NCI-H510A treated with DMSO at 0.1 percent for 48 hours (cell line): ENCODE data around the gene ASCC3.
A peak's percentile ranks its signal among the peaks of the same experiment; 100 is the strongest.
"Not testable (repeated sequence)": the region's sequence is repeated elsewhere in the genome, so short reads cannot be mapped to it uniquely, and the experiment has no call there.

Source experiments
- DNase-seq: peaks from one replicate; lab custom pipeline; 2025; lab: John Stamatoyannopoulos, UW

The ASCC3 gene

GRCh38 chr6:100663219-100663863, 217.8 kb downstream of the ASCC3 start:
- no peak for DNase-seq

GRCh38 chr6:100662264-100662663, 218.9 kb downstream of the ASCC3 start:
- DNase-seq, result no peak

- no peak for DNase-seq
These were observed 222.6 kb downstream of the ASCC3 start for GRCh38 chr6:100658486-100658885.

- peak; percentile 43 for DNase-seq
These were observed 223.3 kb downstream of the ASCC3 start for GRCh38 chr6:100657678-100658330.

GRCh38 chr6:100641147-100641546, 240.0 kb downstream of the ASCC3 start:
- not testable (repeated sequence) for DNase-seq

GRCh38 chr6:100633096-100633777, 247.9 kb downstream of the ASCC3 start:
- no peak for DNase-seq

- no peak for DNase-seq
These were observed 250.6 kb downstream of the ASCC3 start for GRCh38 chr6:100630536-100630935.

GRCh38 chr6:100627911-100628758, 253.0 kb downstream of the ASCC3 start:
- no peak for DNase-seq

GRCh38 chr6:100626721-100627120, 254.4 kb downstream of the ASCC3 start:
- DNase-seq, result no peak

- DNase-seq, result no peak
These were observed 258.0 kb downstream of the ASCC3 start for GRCh38 chr6:100622907-100623692.

- no peak for DNase-seq
These were observed 260.9 kb downstream of the ASCC3 start for GRCh38 chr6:100620085-100620840.

- DNase-seq, result no peak
These were observed 262.8 kb downstream of the ASCC3 start for GRCh38 chr6:100618351-100618671.

GRCh38 chr6:100617633-100618350, 263.3 kb downstream of the ASCC3 start:
- DNase-seq, result no peak

GRCh38 chr6:100614933-100615332, 266.2 kb downstream of the ASCC3 start:
- no peak for DNase-seq

- no peak for DNase-seq
These were observed 266.7 kb downstream of the ASCC3 start for GRCh38 chr6:100614386-100614785.

- no peak for DNase-seq
These were observed 267.5 kb downstream of the ASCC3 start for GRCh38 chr6:100613656-100614055.

- no peak for DNase-seq
These were observed 269.0 kb downstream of the ASCC3 start for GRCh38 chr6:100612094-100612493.

- no peak for DNase-seq
These were observed 281.9 kb downstream of the ASCC3 start for GRCh38 chr6:100599088-100599770.

GRCh38 chr6:100595456-100595855, 285.7 kb downstream of the ASCC3 start:
- DNase-seq, result no peak

GRCh38 chr6:100593522-100593921, 287.6 kb downstream of the ASCC3 start:
- DNase-seq, result no peak
